ENCODE data around the gene TRIP13. TPM values are rescaled to one million over a fixed set of nuclear protein-coding genes. Genes with fewer than 3 reads are reported as not detected.

Gene TRIP13
- total and polyA plus RNA-seq, 2 experiments from 2014 or later: 42.5 to 44.8 TPM

- 0 out of 2 replicates have a peak, but pooled peaks cover 7% of the 10 kb centered on the region for H3K79me2 ChIP-seq (replicated peaks; ENCODE audit: insufficient read depth)
- no peak overlapping the region for H3K4me2 ChIP-seq
- peaks cover 52% of the 10 kb centered on the region for H3K36me3 ChIP-seq (ENCODE audit: insufficient read depth)
- H3K4me3 ChIP-seq: no peak overlapping the region
- no peak for DNase-seq (ENCODE audit: low spot score)
- no peaks in the 10 kb centered on the region for H3K27me3 Mint-ChIP-seq (ENCODE audit: insufficient read depth, low read depth, poor library complexity)
- H3K27ac ChIP-seq (ENCODE audit: low read depth): no peak overlapping the region
- peaks cover 87% of the 10 kb centered on the region for H3K36me3 Mint-ChIP-seq (ENCODE audit: low read depth)
- H3F3A ChIP-seq (replicated peaks; ENCODE audit: low read depth): no peaks in the 10 kb centered on the region
- no peak overlapping the region for H3K27ac Mint-ChIP-seq
- H3K4me1 ChIP-seq (ENCODE audit: insufficient read depth): no peaks in the 10 kb centered on the region
- ATAC-seq: no peak
- peaks cover 6% of the 10 kb centered on the region; the same call in 1 of the 2 replicates for H4K20me1 ChIP-seq (replicated peaks; ENCODE audit: insufficient read depth)
- H3K9me3 Mint-ChIP-seq: no peaks in the 10 kb centered on the region
- H3K9me2 ChIP-seq (ENCODE audit: insufficient read depth): no peaks in the 10 kb centered on the region
- no peaks in the 10 kb centered on the region; the same call in 2 of the 3 replicates for H3K4me1 Mint-ChIP-seq
- no peak overlapping the region for H3K4me3 Mint-ChIP-seq
- TF ChIP-seq ZNF331 (CRISPR knock-in tag; IDR thresholded peaks at IDR 0.05; ENCODE audit: low read depth) (no peak), EZH2 (IDR thresholded peaks at IDR 0.05; ENCODE audit: low read depth, unreplicated experiment) (no peak), ZNF462 (CRISPR knock-in tag; IDR thresholded peaks at IDR 0.05) (no peak), EZH2phosphoT487 (IDR thresholded peaks at IDR 0.05; ENCODE audit: unreplicated experiment) (no peak), REST (IDR thresholded peaks at IDR 0.05; ENCODE audit: unreplicated experiment) (no peak), ZNF114 (CRISPR knock-in tag; IDR thresholded peaks at IDR 0.05) (no peak)
- H2AFZ ChIP-seq: no peak overlapping the region
- no peaks in the 10 kb centered on the region for H3K27me3 ChIP-seq (ENCODE audit: insufficient read depth)
Observed at GRCh38 chr5:909994-910768, 17.5 kb downstream of the TRIP13 start.
